ENCODE data around the gene RLN1. TPM values are rescaled to one million over a fixed set of nuclear protein-coding genes. Genes with fewer than 3 reads are reported as not detected.
"Not testable (repeated sequence)": the region's sequence is repeated elsewhere in the genome, so short reads cannot be mapped to it uniquely, and the experiment has no call there.

The RLN1 gene
- total and polyA plus RNA-seq, 8 donors: 0.45 TPM; not detected in 7

- TF ChIP-seq EP300 (IDR thresholded peaks at IDR 0.05) (no peak), POLR2AphosphoS5 (IDR thresholded peaks at IDR 0.05) (no peak), POLR2A (IDR thresholded peaks at IDR 0.05) (no peak)
- TF ChIP-seq, protein P1, sequence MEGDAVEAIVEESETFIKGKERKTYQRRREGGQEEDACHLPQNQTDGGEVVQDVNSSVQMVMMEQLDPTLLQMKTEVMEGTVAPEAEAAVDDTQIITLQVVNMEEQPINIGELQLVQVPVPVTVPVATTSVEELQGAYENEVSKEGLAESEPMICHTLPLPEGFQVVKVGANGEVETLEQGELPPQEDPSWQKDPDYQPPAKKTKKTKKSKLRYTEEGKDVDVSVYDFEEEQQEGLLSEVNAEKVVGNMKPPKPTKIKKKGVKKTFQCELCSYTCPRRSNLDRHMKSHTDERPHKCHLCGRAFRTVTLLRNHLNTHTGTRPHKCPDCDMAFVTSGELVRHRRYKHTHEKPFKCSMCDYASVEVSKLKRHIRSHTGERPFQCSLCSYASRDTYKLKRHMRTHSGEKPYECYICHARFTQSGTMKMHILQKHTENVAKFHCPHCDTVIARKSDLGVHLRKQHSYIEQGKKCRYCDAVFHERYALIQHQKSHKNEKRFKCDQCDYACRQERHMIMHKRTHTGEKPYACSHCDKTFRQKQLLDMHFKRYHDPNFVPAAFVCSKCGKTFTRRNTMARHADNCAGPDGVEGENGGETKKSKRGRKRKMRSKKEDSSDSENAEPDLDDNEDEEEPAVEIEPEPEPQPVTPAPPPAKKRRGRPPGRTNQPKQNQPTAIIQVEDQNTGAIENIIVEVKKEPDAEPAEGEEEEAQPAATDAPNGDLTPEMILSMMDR (IDR thresholded peaks at IDR 0.05): no peak
- no peak for DNase-seq
- H3K4me1 ChIP-seq: no peaks in the 10 kb centered on the region
- no peaks in the 10 kb centered on the region for H3K36me3 ChIP-seq
- WGBS, 5 donors: 13 to 38% (median 14%) methylated on average over 1 of the region's 1 CpG
- intact Hi-C loops (cut with DNase I; ENCODE audit: low total_unique reads): no loop called here
- H3K27ac ChIP-seq: no peak overlapping the region
- H3K27me3 ChIP-seq: no peaks in the 10 kb centered on the region
- H3K9me3 ChIP-seq: peaks cover 0 to 7% (median 5%) of the 10 kb centered on the region in 4 donors
- no peak overlapping the region for H3K4me3 ChIP-seq
These were observed 18.6 kb downstream of the RLN1 start for GRCh38 chr9:5321058-5321457.

DNA sequence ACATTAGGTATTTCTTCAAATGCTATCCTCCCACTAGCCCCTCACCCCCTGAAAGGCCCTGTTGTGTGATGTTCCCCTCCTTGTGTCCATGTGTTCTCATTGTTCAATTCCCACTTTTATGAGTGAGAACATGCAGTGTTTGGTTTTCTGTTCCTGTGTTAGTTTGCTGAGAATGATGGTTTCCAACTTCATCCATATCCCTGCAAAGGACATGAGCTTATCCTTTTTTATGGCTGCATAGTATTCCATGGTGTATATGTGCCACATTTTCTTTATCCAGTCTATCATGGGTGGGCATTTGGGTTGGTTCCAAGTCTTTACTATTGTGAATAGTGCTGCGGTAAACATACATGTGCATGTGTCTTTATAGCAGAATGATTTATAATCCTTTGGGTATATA lies 23.3 kb downstream of the RLN1 start:
- peaks cover 4 to 32% (median 23%) of the 10 kb centered on the region in 4 donors for H3K9me3 ChIP-seq
- intact Hi-C loops (cut with DNase I; ENCODE audit: low total_unique reads); H3K27me3 ChIP-seq; H3K4me1 ChIP-seq; H3K4me3 ChIP-seq; DNase-seq; H3K27ac ChIP-seq; H3K36me3 ChIP-seq: not testable (repeated sequence)
- WGBS, 5 donors: 92 to 100% (median 98%) methylated on average over 1 of the region's 1 CpG

DNA sequence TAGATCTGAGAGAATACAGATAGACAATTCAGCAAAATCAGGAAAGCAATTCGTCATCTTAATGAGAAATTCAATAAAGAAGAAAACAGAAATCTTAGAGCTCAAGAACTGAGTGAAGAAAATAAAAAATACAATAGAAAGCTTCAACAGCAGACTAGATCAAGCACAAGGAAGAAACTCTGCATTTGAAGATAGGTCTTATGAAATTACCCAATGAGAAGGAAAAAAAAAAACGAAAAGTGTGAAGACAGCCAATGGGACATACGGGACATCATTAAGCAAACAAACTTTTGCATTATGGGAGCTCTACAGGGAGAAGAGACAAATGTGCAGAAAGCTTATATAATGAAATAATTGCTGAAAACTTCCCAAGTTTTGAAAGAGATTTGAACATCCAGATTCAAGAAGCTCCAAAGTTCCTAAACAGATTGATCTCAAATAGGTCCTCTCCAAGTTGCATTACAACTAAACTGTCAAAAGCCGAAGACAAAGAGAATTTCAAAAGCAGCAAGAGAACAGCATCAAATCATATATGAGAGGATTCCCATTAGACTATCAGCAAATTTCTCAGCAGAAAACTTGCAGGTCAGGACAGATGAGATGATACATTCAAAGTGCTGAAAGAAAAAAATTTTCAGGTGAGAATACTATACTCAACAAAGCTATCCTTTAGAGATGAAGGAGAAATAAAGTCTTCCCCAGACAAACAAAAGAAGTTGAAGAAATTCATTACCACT lies 24.3 kb downstream of the RLN1 start:
- Histone ChIP-seq H3K36me3 (no peaks in the 10 kb centered on the region), H3K4me3 (no peak overlapping the region), H3K27me3 (no peaks in the 10 kb centered on the region), H3K9me3 (peaks cover 4 to 32% (median 23%) of the 10 kb centered on the region in 4 donors), H3K27ac (no peak overlapping the region), H3K4me1 (no peaks in the 10 kb centered on the region)
- DNase-seq: no peak
- 58 to 71% (median 68%) methylated on average over 4 of the region's 4 CpGs for WGBS, 5 donors
- TF ChIP-seq EP300 (IDR thresholded peaks at IDR 0.05): no peak
- TF ChIP-seq POLR2AphosphoS5 (IDR thresholded peaks at IDR 0.05): no peak
- no peak for TF ChIP-seq POLR2A (IDR thresholded peaks at IDR 0.05)
- TF ChIP-seq, protein P1 (IDR thresholded peaks at IDR 0.05): no peak
- intact Hi-C loops (cut with DNase I; ENCODE audit: low total_unique reads): no loop called here

GRCh38 chr9:5310851-5311250 lies 28.8 kb downstream of the RLN1 start:
- no peak for DNase-seq
- Histone ChIP-seq H3K27me3 (no peaks in the 10 kb centered on the region), H3K4me3 (no peak overlapping the region), H3K27ac (no peak overlapping the region), H3K36me3 (no peaks in the 10 kb centered on the region), H3K4me1 (no peaks in the 10 kb centered on the region), H3K9me3 (peaks cover 3 to 22% (median 17%) of the 10 kb centered on the region in 4 donors)
- intact Hi-C loops (cut with DNase I; ENCODE audit: low total_unique reads): no loop called here
- TF ChIP-seq EP300 (IDR thresholded peaks at IDR 0.05): no peak
- TF ChIP-seq POLR2A (IDR thresholded peaks at IDR 0.05): no peak
- TF ChIP-seq, protein P1 (IDR thresholded peaks at IDR 0.05): no peak
- no peak for TF ChIP-seq POLR2AphosphoS5 (IDR thresholded peaks at IDR 0.05)

- Histone ChIP-seq H3K9me3 (no peaks in the 10 kb centered on the region), H3K27ac (no peak overlapping the region), H3K27me3 (no peaks in the 10 kb centered on the region), H3K36me3 (no peaks in the 10 kb centered on the region), H3K4me3 (no peak overlapping the region), H3K4me1 (peaks cover 0 to 4% (median 2%) of the 10 kb centered on the region in 4 donors)
- DNase-seq: no peak
- intact Hi-C loops (cut with DNase I; ENCODE audit: low total_unique reads): no loop called here
- 82 to 88% (median 86%) methylated on average over 2 of the region's 2 CpGs for whole genome bisulfite sequencing, 5 donors
- TF ChIP-seq POLR2A (IDR thresholded peaks at IDR 0.05): no peak
- TF ChIP-seq POLR2AphosphoS5 (IDR thresholded peaks at IDR 0.05): no peak
- TF ChIP-seq, protein P1 (IDR thresholded peaks at IDR 0.05): no peak
- TF ChIP-seq EP300 (IDR thresholded peaks at IDR 0.05): no peak
These were observed 33.9 kb downstream of the RLN1 start for GRCh38 chr9:5305741-5306140.

DNA sequence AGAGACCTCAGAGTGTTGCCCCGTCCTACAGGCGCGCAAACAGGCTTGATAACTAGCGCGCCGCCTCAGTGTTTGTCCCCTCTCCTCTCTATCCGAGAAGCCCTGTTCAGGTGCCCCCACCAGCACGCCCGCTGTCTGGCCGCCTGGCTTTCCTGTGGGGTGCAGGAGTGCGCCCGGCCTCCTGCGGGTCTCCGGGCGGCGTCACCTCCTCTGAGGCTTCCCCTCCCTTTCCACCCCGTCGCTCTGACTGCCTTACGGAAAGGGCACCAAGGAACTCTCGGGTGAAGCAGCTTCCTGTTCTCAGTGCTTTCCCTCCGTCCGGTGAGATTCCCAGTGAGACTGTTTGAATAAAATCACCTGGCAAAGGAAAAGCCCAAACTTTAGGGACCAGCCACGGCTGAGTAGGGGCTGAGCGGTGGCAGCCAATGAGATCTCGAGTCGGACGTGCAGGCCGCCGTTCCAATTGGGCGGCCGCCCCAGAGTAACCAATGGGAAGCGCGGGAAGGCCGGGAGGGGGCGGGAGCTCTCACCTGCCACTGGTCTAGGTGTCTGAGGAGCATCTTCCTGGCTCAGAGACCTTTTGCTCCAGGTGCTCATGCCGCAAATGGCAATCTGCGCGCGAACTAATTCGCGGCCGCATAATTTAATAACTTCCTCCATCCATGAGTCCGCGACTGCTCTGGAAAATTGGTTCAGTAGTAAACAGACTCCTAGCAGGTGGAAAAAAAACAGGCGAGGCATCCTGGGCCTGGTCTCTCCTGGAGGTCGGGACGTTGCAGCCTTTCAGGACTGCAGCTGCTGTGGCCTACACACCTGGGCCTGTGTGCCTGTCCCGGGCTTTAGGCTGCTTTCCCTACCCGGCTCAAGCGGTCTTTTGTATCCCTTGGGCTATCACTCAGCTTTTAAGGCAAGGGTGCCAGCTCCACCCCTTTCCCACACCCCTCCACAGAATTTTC lies 35.6 kb downstream of the RLN1 start, which contains the start of gene RLN2:
Gene RLN2, minus strand, starts transcription at position 877 of the 956 bp plus-strand sequence. Its CDS starts 136 bp downstream, at position 741.
- DNase-seq: peak in 1 of 2 donors; percentile 15
- H3K4me1 ChIP-seq; H3K27me3 ChIP-seq; H3K27ac ChIP-seq; H3K36me3 ChIP-seq; H3K4me3 ChIP-seq; H3K9me3 ChIP-seq; intact Hi-C loops (cut with DNase I; ENCODE audit: low total_unique reads): not testable (repeated sequence)
- 19 to 27% (median 26%) methylated on average over 14 to 15 of the region's 50 CpGs for WGBS, 5 donors
